Amniotic epithelial cell (primary cell): ENCODE data around the gene CDK18.
"Not testable (repeated sequence)": the region's sequence is repeated elsewhere in the genome, so short reads cannot be mapped to it uniquely, and the experiment has no call there.

Experiments
- DNase-seq: peaks from one replicate; pipeline ENCODE4 v3.0.0-alpha.2; 2010; ENCODE audit warnings: low read depth

CDK18 gene

DNA sequence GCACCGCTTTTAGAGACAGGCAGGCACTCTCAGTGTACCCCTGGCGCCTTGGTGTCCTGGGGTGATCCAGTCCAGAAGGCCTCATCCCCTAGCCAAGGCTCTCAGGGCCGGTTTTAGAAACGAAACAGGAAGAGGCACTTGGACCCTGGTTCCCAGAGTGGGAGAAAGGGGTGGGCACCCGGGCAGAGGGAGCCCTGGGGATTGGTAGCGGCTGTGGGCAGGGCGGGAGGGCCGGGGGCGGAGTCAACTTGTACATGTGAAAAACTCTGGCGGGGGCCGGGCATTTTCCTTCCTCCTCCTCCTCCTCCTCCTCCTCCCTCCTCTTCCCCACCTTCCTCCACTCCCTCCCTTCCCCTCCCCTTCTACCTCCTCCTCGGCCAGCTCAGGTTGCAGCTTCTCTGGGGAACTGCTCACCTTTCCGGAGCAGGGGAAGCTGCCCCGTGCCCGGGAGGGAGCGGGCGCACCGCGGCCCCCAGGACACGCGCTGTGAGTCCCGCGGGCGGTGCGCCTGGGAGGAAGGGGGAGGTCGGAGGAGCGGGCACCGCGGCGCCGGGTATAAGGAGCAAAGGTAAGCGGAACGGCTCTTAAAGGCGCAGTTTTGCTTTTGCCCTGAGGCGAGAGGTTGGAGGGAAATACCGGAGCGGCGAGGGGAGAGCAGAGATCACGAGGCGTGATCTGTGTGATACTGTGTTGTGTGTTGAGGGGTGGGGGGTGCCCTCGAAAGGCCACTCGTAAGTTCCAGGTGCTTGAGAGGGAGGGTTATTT lies at the start of gene CDK18:
Gene CDK18, plus strand, starts transcription at position 359 of the 765 bp plus-strand sequence. CDS start 18,499 bp downstream, outside the sequence.
- DNase-seq, result peak; percentile 47

DNA sequence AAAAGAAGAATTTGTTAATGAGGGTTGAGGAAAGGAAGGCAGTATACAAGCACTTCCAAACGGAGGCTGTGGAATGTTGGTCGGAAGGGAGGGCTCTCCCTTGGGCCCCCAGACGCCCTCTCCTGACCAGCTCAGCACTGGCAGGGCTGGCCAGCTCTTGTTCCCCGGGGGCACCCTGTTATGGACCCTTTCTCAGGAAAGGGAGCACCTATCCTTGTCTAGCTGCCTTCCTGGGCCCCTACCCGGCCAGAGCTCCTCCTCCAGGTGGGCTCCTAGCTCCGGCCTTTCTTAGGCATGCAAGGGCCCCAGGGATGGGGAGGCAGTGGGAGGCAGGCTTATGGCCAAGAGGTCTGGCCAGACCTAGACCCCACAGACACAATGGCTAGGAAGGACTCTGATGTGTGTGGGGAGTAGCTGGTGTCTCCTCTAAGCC lies 49.5 kb upstream of the CDK18 start:
- no peak for DNase-seq

DNA sequence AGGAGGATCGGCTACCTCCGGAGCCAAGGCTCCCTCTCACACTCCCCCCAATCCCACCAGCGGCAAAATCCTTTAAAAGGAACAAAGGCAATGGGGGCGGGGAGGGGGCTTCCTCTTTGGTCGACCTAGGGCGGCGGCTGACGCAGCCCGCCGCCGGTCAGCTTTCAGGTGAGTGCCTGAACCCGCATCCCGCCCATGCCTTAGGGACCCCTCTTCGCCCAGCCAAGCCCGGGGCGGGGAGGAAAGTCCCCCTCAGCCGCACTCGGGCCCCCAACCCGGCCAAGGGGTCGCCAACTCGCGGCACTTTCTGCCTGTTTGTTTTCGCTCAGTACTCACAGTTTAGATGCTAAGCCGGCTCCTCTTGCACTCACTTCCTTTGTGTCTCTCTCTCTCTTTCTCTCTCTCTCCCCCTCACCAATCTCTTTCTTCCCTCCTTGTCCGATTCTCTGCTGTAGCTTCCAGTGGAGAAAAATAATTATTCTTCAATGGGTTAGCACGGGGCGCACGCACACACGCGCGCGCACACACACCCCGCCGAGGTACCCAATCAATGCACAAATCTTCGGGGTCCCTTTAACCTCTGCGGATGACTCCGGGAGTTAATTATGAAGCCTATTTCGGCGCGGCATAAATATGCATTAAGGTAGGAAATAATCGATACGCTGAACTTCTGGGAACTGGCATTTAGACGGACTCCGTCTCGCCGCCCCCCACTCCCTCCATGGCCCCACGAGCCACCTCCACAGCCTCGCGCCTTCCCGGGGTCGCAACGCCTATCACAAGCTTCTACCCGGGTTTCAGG lies 48.7 kb upstream of the CDK18 start, which contains the start of gene BLACAT1:
Gene BLACAT1, minus strand, starts transcription at position 465 of the 802 bp plus-strand sequence.
- DNase-seq, result no peak

GRCh38 chr1:205456383-205456867 lies 48.0 kb upstream of the CDK18 start:
- no peak for DNase-seq

GRCh38 chr1:205456868-205457745 lies 47.4 kb upstream of the CDK18 start:
- no peak for DNase-seq

GRCh38 chr1:205458777-205459566 lies 45.5 kb upstream of the CDK18 start:
- peak; percentile 65 for DNase-seq

DNA sequence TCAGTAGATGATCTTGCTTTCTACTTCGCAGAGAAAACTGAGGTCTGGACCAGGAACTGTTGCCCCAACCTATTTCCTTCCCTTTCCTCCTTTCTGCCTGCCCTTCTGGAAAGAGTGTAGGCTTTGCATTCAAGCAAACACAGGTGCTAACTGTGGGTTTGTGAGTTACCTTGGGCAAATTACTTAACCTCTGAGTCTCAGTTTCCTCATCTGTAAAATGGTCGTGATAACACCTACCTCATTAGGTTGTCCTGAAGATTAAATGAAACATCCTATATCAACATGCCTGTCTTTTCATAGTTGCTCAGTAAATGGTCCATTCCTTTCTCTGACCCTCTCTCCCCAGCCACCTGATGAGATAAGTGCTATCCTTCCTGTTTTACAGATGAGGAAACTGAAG lies 39.1 kb upstream of the CDK18 start:
- DNase-seq, result no peak

DNA sequence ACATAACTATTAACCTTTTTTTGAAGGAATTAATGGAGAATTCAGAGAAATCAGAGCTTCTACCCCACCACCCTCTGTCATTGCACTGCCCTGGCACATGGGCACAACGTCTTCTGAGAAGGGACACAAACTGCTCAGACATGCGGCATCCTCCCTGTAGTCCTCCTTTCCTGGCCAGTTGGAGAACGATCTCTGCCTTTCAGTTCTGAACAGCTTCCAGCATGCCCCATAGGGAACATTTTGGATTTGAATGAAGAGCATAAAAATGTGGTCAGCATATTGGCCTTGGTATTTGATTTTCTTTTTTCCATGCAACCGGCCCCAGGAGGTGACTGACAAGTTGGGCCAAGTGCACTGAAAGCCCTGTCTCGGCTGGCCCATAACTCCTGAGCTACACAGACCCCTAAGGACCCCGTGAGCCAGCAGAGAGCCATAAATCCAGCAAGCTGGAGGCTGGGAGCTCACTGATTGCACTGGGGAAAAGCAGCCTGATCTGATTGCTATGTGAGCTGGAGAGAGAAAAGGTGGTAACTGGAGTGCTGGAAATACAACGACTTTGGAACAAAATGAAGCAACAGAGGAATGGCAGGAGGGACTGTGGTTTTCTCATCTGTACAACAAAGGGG lies 37.8 kb upstream of the CDK18 start:
- no peak for DNase-seq

DNA sequence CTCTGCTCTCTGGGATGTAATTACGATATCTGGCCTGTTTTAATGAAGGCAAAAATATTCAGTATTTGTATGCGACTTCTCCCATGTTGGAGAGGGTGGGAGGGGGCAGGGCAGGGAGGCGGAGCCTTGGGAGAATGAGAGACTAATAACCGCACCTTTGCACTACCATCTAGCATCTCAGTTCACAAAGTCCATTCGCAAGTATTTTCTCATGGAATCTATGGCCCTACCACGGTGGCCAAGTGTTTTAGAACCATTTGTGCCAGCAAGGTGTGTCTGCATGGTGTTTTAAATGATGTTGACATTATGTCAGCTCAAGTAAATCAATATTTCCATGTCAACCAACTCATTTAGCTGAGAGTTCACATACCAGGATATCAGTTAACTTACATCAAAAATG lies 34.3 kb upstream of the CDK18 start:
- DNase-seq, result no peak

GRCh38 chr1:205472737-205473441 lies 31.6 kb upstream of the CDK18 start:
- DNase-seq, result no peak

DNA sequence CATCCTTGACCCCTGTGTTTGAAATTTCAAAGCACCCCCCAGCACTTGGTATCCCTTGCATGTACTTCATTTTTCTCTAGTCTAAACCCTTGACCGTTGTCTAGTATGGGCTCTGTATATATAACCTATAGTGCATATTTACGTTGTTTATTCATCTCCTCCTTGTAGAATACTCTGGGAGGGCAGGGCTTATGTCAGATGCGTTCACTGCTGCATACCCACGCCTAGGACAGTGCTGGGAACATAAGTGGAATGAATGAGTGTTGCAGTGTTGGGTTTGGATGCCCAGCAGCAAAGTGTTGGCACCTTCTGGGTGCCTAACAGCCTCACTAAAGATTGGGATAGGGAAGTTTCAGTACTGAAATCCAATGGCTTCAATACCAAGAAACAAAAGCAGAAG lies 31.0 kb upstream of the CDK18 start:
- DNase-seq, result no peak

DNA sequence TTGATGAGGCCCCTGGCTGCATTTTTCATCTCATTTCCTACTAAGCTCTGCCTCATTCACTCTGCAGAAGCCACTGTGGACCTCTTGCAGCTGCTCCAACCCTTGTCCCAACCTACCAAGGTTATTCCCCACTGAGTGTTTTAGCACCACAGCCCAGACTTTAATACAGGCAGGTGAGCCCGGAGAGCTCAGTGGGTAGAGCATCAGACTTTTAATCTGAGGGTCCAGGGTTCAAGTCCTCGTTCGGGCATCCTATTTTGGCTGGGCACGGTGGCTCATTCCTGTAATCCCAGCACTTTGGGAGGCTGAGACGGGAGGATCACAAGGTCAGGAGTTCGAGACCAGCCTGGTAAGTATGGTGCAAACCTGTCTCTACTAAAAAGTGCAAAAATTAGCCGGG lies 30.5 kb upstream of the CDK18 start:
- no peak for DNase-seq

DNA sequence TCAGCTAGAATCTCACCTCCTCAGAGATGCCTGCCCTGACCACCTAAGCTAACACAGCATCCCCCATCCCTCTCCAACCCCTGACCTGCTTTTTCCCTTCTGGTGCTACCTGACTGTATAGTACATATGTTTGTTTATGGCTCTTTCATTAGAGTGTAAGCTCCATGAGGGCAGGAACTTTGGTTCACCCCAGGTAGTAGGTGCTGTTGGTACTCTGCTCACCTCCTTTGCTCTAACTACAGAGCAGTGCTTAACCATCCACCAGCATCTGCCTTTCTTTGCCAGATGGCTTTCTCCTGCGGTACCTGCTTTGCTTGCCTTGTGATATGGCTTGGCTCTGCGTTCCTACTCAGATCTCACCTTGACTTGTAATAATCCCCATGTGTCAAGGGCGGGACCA lies 29.9 kb upstream of the CDK18 start:
- DNase-seq, result no peak

DNA sequence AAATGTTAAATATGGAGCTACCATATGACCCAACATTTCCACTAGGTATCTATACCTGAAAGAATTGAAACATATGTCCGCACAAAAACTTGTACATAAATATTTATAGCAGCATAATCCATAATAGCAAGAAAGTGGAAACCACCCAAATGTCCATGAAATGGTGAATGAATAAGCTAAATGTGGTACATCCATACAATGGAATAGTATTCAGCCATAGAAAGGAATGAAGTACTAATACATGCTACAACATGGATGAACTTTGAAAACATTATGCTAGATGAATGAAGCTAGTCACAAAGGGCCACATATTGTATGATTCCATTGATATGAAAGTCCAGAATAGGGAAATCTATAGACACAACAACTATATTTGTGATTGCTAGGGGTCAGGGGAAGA lies 28.6 kb upstream of the CDK18 start:
- no peak for DNase-seq

DNA sequence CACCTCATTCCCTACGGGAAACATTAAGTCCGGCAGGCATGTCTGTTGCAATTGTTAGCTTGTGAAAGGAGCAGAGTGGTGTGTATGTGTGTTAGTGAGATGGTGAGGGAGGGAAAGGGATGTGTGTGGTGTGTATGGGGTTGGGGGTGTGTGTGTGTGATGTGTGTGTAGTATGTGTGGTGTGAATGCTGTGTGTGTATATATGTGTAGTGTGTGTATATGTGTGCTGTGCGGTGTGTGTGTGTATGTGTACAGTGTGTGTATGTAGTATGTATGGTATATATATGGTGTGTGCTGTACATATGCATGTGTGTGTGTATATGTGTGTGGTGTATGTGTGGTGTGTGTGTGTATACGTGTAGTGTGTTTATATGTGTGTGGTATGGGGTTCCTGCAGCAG lies 27.8 kb upstream of the CDK18 start:
- no peak for DNase-seq

- DNase-seq, result no peak
Observed at GRCh38 chr1:205477121-205477758, 27.2 kb upstream of the CDK18 start.

GRCh38 chr1:205477759-205478247 lies 26.7 kb upstream of the CDK18 start:
- DNase-seq, result peak; percentile 86

GRCh38 chr1:205478985-205479384 lies 25.5 kb upstream of the CDK18 start:
- DNase-seq, result not testable (repeated sequence)

DNA sequence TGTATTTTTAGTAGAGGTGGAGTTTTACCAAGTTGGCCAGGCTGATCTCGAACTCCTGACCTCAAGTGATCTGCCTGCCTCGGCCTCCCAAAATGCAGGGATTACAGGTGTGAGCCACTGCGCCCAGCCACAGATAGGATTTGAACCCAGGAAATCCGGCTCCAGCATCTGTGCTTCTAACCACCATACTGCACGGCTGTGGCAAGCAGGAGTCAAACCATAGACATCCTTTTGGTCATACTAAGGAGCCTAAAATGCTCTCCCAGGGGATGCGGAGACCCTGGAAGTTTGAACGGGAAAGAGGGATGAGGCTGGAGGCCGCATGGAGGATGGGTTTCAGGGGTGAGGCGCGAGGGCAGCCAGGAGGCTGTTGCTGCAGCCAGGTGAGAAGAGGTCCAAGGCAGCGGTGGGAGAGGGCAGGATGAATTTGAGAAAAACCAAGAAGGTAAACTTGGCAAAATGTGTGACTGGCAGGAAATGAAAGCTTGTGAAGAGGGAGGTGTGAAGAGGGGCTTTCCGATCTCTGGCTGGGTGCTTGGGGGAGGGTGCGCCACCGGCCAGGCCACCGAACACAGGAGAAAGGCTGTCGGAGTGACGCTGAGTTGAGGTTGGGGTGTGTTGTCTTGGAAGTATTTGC lies 24.0 kb upstream of the CDK18 start:
- no peak for DNase-seq
